ENCODE results near the gene ACAD10.

DNA sequence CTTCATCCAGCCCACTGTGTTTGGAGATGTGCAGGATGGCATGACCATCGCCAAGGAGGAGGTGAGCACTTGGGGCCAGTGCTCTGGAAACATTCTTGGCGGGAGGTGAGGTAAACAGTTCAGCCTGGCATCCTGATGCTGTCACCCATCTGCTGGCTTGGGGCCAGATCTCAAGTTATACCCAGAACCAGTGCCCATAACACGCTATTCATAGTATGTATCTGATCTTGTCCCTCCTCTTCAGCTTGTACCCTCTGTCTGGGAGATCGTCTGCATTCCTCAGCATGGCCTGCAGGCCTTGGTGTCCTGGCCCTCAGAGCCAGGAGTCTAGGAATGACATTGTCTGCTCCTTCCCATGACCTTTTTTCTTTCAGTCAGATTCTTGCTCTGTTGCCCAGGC is 112.3 kb downstream of the ACAD10 start:
- no peak for TF ChIP-seq CTCF (IDR thresholded peaks at IDR 0.05)
- no peak for TF ChIP-seq POLR2AphosphoS5 (IDR thresholded peaks at IDR 0.05)
